Renal cortex interstitium (tissue), 11 donors: ENCODE data around the gene BANP. TPM values are rescaled to one million over a fixed set of nuclear protein-coding genes. Genes with fewer than 3 reads are reported as not detected.
A peak's percentile ranks its signal among the peaks of the same experiment; 100 is the strongest.
"Not testable (repeated sequence)": the region's sequence is repeated elsewhere in the genome, so short reads cannot be mapped to it uniquely, and the experiment has no call there.

Experiments
- DNase-seq, 11 donors: peaks; one replicate each; pipeline ENCODE4 v3.0.0-alpha.2; 2013; ENCODE audit warnings: low read depth in 9 of 11, low spot score in 4 of 11; ENCODE audit errors: extremely low read depth in 1 of 11
- polyA plus RNA-seq, 3 donors: library from polyadenylated mRNA; unstranded; fragments of 120-200 nt; gene quantifications; one replicate each; pipeline ENCODE4 v1.2.1, GENCODE V29; 2013; ENCODE audit not compliant: insufficient read length in 3 of 3

Gene BANP
- polyA plus RNA-seq, 3 donors: 21.1 to 29.2 (median 28.6) TPM

DNA sequence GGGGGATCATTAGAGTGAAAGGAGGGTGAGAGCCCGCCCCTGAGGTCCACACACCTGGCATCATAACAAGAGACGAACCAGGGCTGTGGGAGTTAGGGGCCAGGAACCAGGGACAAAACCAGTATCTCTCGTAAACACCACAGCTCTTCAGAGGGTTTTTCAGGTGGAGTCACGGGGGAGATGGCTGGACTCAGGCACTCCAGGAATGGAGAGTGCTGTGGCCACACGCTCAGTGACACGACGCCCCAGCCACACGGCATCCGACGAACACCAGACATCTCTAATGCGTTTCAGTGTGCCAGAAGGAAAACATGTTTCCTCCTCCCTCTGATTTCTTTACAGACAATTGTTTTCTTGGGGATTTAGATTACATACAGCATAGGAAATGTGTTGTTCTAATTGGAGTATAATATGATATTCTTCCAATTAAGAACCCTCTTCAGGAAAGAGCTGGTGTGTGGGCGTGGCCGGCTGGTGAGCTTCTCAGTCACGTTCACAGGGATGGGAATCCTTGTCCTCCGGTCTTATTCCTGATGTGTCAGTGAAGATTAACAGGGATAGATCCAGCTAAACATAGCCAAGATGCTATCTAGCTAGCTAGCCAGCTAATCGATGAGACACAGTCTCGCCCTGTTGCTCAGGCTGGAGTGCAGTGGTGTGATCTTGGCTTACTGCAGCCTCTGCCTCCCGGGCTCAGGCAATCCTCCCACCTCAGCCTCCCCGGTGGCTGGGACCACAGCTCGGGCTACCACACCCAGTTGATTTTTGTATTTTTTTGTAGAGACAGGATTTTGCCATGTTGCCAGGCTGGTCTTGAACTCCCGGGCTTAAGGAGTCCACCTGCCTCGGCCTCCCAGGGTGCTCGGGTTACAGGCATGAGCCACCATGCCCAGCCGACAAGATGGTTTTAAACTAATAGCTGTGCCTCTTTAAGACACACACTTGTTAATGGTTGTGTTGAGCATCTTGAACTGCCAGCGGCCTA lies 98.6 kb downstream of the BANP start:
- DNase-seq: no peak

DNA sequence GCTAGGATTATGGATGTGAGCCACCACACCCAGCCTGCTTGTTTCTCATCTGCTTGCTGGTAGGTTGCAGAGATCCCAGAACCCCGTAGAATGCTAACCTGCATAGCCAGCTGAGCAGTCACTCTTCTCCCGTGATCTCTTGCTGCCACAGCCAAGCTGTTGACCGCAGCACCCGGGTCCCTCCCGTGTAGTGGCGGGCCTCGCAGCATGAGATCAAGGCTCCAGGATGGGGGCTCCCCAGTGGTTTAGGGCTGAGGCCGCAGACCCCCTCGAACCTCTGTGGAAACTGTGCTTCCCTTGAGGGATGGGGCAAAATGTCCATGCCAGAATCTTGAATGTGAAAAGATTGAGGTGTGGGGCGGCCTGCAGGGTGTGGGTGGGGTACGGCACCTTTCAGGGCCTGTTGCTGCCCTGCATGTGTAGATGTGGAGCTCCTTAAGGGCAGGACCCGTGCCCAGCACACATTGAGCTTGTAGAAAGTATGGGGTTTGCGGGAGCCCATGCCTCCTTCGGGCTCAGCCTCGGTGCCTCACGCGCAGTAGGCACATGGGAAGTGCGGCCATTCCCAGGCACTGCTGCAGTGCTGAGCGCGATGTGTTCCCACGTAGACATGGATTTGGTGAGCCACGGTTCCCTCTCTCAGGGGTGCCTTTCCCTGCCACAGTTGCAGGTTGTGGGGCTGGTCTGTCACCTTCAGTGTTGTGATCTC lies 99.9 kb downstream of the BANP start:
- DNase-seq: no peak

GRCh38 chr16:88052661-88053060 lies 101.4 kb downstream of the BANP start:
- no peak for DNase-seq

DNA sequence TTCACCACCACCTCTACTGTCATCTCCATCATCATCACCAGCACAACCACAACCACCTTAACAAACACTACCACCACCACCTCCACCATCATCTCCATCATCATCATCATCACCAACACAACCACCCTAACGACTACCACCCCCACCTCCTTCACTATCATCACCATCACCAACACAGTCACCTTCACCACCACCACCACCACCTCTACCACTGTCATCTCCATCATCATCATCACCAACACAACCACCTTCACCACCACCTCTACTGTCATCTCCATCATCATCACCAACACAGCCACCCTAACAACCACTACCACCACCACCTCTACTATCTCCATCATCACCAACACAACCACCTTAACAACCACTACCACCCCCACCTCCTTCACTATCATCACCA lies 102.2 kb downstream of the BANP start:
- not testable (repeated sequence) for DNase-seq

GRCh38 chr16:88055356-88055755 lies 104.1 kb downstream of the BANP start:
- DNase-seq: no peak

DNA sequence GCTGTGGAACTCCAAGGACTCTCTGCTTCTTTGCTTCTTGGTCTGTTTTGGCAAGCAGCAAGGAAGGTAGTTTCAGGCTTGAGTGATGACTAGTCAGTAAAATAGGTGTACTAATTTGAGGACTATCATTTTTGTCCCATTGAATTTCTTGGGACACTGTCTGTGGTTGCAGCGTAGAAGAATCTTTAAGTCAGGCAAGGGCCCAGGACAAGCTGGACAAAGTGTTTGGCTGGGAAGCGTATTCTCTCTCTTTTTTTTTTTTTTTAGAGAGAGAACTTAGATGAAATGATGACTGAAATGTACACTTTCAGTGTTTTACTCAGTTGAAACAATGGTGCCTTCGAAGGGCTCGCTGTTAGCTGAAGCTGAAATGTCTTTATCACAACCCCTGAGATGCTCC lies 105.0 kb downstream of the BANP start:
- no peak for DNase-seq

DNA sequence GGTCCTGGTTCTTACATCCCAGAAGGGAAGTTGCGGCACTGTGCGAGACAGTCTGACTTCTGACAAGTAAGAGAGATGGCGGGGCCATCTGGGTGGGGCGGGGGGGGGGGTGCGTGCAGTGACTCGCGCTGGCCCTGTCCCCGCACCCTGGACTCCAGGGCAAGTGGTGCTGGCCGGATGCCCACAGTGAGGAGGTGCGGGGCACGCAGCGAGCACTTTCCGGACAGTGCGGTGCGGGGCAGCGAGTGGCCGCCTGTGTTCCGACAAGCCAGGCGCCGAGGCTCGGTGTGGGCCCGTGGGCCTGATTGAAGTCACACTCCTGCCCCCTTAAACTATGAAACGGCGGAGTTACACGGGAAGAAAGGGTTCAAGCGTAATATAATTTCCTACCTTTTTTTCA lies 106.4 kb downstream of the BANP start:
- DNase-seq: no peak

GRCh38 chr16:88058136-88058535 lies 106.9 kb downstream of the BANP start:
- no peak for DNase-seq

DNA sequence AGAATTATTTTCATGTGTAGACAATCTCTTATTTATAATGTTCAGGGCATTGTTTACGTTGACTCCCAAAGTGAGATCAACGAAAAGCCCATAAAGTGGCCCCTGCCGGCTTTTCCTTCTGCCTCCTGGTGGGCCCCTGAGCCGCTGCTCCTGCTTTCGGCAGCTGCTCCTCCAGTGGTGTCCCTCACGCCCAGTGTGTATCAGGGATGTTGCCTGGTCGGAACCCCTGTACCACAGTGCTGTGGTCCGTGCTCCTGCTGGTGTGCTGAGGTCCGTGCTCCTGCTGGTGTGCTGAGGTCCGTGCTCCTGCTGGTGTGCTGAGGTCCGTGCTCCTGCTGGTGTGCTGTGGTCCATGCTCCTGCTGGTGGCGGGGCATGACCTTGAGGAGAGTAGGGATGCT lies 107.6 kb downstream of the BANP start:
- no peak for DNase-seq

- DNase-seq: no peak
Observed at GRCh38 chr16:88059701-88060386, 108.6 kb downstream of the BANP start.

GRCh38 chr16:88060524-88061219 lies 109.4 kb downstream of the BANP start:
- DNase-seq: no peak

GRCh38 chr16:88061346-88062110 lies 110.3 kb downstream of the BANP start:
- DNase-seq: no peak

- peak in 5 of 11 donors; percentile 15 to 36 (median 24) for DNase-seq
Observed at GRCh38 chr16:88062341-88063210, 111.3 kb downstream of the BANP start.

GRCh38 chr16:88063211-88063773 lies 112.1 kb downstream of the BANP start:
- DNase-seq: peak in 2 of 11 donors; percentile 13 to 18

DNA sequence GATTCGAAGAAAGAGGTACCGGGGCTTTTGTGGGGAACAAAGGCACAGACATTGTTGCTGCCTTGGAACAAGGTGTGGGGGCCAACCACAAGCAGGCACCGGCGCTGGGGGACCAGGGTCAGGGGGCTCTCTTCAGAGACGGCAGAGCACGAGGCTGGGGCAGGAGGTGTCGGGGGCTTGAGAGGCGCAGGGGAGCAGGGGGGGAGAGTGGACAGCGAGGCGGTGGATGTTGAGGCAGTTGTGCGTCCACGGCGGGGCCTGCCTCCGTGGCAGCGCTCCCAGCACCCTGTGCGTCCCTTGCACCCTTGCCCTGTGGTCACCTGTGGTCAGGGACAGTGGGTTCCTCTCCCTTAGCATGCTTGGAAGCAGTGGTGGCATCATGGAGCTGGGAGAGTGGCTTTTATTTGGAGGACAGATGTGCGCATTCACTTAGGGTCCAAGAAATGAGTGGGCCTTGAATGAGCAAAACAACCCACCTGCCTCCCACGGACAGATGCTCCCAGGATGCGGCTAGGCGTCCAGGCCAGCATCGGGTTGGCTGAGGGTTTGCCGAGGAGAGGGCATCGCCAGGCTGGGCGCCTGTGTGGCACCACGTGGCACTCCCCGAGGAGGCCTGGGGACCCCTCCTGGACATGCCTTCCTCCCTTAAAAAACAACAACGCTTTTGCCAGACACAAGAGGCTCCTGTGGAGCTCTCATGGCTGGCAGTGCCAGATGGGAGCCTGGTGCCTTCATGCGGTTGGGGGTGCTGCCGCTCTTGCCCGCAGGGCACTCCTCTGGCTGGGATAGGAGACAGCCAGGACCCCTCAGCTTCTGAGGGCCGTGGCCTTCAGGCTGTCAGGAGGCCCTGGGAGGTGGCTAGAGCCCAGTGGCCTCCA lies 113.0 kb downstream of the BANP start:
- no peak for DNase-seq
